IMR-90 (cell line): ENCODE results near the gene ITGAX. TPM values are rescaled to one million over a fixed set of nuclear protein-coding genes. Genes with fewer than 3 reads are reported as not detected.
A peak's percentile ranks its signal among the peaks of the same experiment; 100 is the strongest.

ENCODE experiments used
- ATAC-seq: fragments of 200-7000 bp; cut with Tn5 transposase; 2 replicates; pipeline ENCODE4 v1.9.1; 2020; ENCODE audit warnings: low read depth, mild to moderate bottlenecking, moderate library complexity
- BruUV-seq: library from RNA; stranded (reverse); fragments of 400-500 nt; replicated peaks from 2 replicates; lab custom pipeline; 2021; lab: Mats Ljungman, UMichigan
- CTCF ChIA-PET: fragments of 300-600 bp; formaldehyde crosslinking; extraction: SDS; loops from one replicate; lab custom pipeline; 2021; ENCODE audit warnings: antibody characterized with exemption; lab: Yijun Ruan, JAX
- POLR2A ChIA-PET: fragments of 300-600 bp; sonication (Branson Sonifier 250); formaldehyde crosslinking; loops from one replicate; lab custom pipeline; 2022; ENCODE audit warnings: antibody characterized with exemption; ENCODE audit not compliant: unreplicated experiment; lab: Charles Lee
- DNase-seq: peaks from one replicate; pipeline ENCODE4 v3.0.0; 2013
- H2AFZ ChIP-seq: replicated peaks from 2 replicates; pipeline ENCODE3; 2013; ENCODE audit warnings: low read length, mild to moderate bottlenecking; ENCODE audit not compliant: poor library complexity
- H2AK5ac ChIP-seq: 2 replicates; pipeline ENCODE4 v1.6.1; 2013; ENCODE audit warnings: low read depth, low read length, inconsistent platforms
- H2AK9ac ChIP-seq: replicated peaks from 2 replicates; pipeline ENCODE3; 2013; ENCODE audit warnings: mild to moderate bottlenecking, low read depth, low read length, moderate library complexity; ENCODE audit not compliant: poor library complexity
- H2BK120ac ChIP-seq: 2 replicates; pipeline ENCODE4 v1.6.1; 2013; ENCODE audit warnings: low read depth, low read length, inconsistent platforms
- H2BK15ac ChIP-seq: 3 replicates; pipeline ENCODE4 v1.6.1; 2013; ENCODE audit warnings: low read depth, low read length, inconsistent platforms
- H2BK20ac ChIP-seq: 2 replicates; pipeline ENCODE4 v1.6.1; 2013; ENCODE audit warnings: low read depth, mild to moderate bottlenecking, inconsistent platforms, low read length, moderate library complexity
- H2BK5ac ChIP-seq: 2 replicates; pipeline ENCODE4 v1.6.1; 2013; ENCODE audit warnings: mild to moderate bottlenecking, low read depth, low read length, inconsistent platforms; ENCODE audit not compliant: poor library complexity, severe bottlenecking
- H3K14ac ChIP-seq: replicated peaks from 2 replicates; pipeline ENCODE4 v1.6.1; 2013; ENCODE audit warnings: low read depth, low read length, inconsistent platforms
- H3K18ac ChIP-seq: 2 replicates; pipeline ENCODE4 v1.6.1; 2013; ENCODE audit warnings: low read depth, low read length, control low read depth
- H3K23ac ChIP-seq: 2 replicates; pipeline ENCODE4 v1.6.1; 2013; ENCODE audit warnings: low read depth, low read length, inconsistent platforms
- H3K27ac ChIP-seq: 2 replicates; pipeline ENCODE4 v1.5.1; 2013; ENCODE audit warnings: mild to moderate bottlenecking, control low read depth, low read length; ENCODE audit not compliant: insufficient read depth
- H3K27me3 ChIP-seq: 2 replicates; pipeline ENCODE4 v1.6.1; 2013; ENCODE audit warnings: low read length; ENCODE audit not compliant: control insufficient read depth, insufficient read depth
- H3K36me3 ChIP-seq: 2 replicates; pipeline ENCODE4 v1.6.1; 2013; ENCODE audit warnings: low read length, mixed read lengths; ENCODE audit not compliant: control insufficient read depth, insufficient read depth
- H3K4ac ChIP-seq: 2 replicates; pipeline ENCODE4 v1.6.1; 2013; ENCODE audit warnings: low read depth, low read length, inconsistent platforms
- H3K4me1 ChIP-seq: 2 replicates; pipeline ENCODE4 v1.6.1; 2013; ENCODE audit warnings: low read length, mixed read lengths; ENCODE audit not compliant: control insufficient read depth, insufficient read depth
- H3K4me2 ChIP-seq: 2 replicates; pipeline ENCODE4 v1.6.1; 2013; ENCODE audit warnings: low read depth, mild to moderate bottlenecking, control low read depth, low read length, moderate library complexity
- H3K4me3 ChIP-seq: 2 replicates; pipeline ENCODE4 v1.5.1; 2013; ENCODE audit warnings: low read depth, mild to moderate bottlenecking, control low read depth, low read length, moderate library complexity; ENCODE audit not compliant: insufficient read depth
- H3K56ac ChIP-seq: 2 replicates; pipeline ENCODE4 v1.6.1; 2013; ENCODE audit warnings: low read length, inconsistent platforms; ENCODE audit not compliant: insufficient read depth; ENCODE audit errors: extremely low read depth
- H3K79me1 ChIP-seq, 2 experiments: 2 replicates each; pipeline ENCODE4 v1.6.1; 2013; ENCODE audit warnings: low read length in 2 of 2, inconsistent platforms in 1 of 2, low read depth in 1 of 2
- H3K9ac ChIP-seq: 2 replicates; pipeline ENCODE4 v1.6.1; 2013; ENCODE audit warnings: low read depth, low read length, control low read depth
- H3K9me1 ChIP-seq: 2 replicates; pipeline ENCODE4 v1.6.1; 2013; ENCODE audit warnings: low read length, inconsistent platforms; ENCODE audit not compliant: insufficient read depth
- H3K9me3 ChIP-seq: 2 replicates; pipeline ENCODE4 v1.6.1; 2013; ENCODE audit warnings: low read length; ENCODE audit not compliant: control insufficient read depth, insufficient read depth
- H4K20me1 ChIP-seq: 2 replicates; pipeline ENCODE4 v1.6.1; 2013; ENCODE audit warnings: low read length, inconsistent platforms; ENCODE audit not compliant: insufficient read depth
- H4K5ac ChIP-seq: 2 replicates; pipeline ENCODE4 v1.6.1; 2013; ENCODE audit warnings: mild to moderate bottlenecking, low read depth, low read length, control low read depth
- H4K8ac ChIP-seq, 2 experiments: 2 replicates each; pipeline ENCODE4 v1.6.1; 2013; ENCODE audit warnings: low read depth in 2 of 2, low read length in 2 of 2, control low read depth in 1 of 2, inconsistent platforms in 1 of 2
- H4K91ac ChIP-seq: 2 replicates; pipeline ENCODE4 v1.6.1; 2013; ENCODE audit warnings: low read depth, low read length, inconsistent platforms; ENCODE audit not compliant: insufficient read depth
- BHLHE40 ChIP-seq: fragments of 150-350 bp; IDR thresholded peaks from 2 replicates; pipeline ENCODE4 v1.6.1; 2016; ENCODE audit warnings: mild to moderate bottlenecking, low read depth, low read length
- CEBPB ChIP-seq: IDR thresholded peaks from 2 replicates; pipeline ENCODE4 v1.6.1; 2012; ENCODE audit warnings: low read depth, low read length, improper control_type of control experiment
- CHD1 ChIP-seq: IDR thresholded peaks from 2 replicates; pipeline ENCODE4 v1.6.1; 2012; ENCODE audit warnings: low read depth, low read length, improper control_type of control experiment
- CTCF ChIP-seq: conservative IDR thresholded peaks from 2 replicates; pipeline ENCODE4 v1.5.1; 2012; ENCODE audit warnings: mild to moderate bottlenecking, low read depth, low read length, improper control_type of control experiment
- ELK1 ChIP-seq: fragments of 150-350 bp; IDR thresholded peaks from 2 replicates; pipeline ENCODE4 v1.6.1; 2016; ENCODE audit warnings: low read depth, mild to moderate bottlenecking, low read length, moderate library complexity, borderline replicate concordance
- MAFK ChIP-seq: IDR thresholded peaks from 2 replicates; pipeline ENCODE4 v1.6.1; 2012; ENCODE audit warnings: low read depth, low read length, improper control_type of control experiment
- MAZ ChIP-seq: IDR thresholded peaks from 2 replicates; pipeline ENCODE4 v1.6.1; 2012; ENCODE audit warnings: low read depth, mild to moderate bottlenecking, low read length, improper control_type of control experiment, moderate library complexity, borderline replicate concordance
- NFE2L2 ChIP-seq: fragments of 150-350 bp; IDR thresholded peaks from 2 replicates; pipeline ENCODE4 v1.6.1; 2016; ENCODE audit warnings: low read depth, mild to moderate bottlenecking, low read length
- RAD21 ChIP-seq: IDR thresholded peaks from 2 replicates; pipeline ENCODE4 v1.6.1; 2012; ENCODE audit warnings: low read length, improper control_type of control experiment
- RCOR1 ChIP-seq: IDR thresholded peaks from 2 replicates; pipeline ENCODE4 v1.6.1; 2012; ENCODE audit warnings: mild to moderate bottlenecking, low read length, improper control_type of control experiment; ENCODE audit not compliant: insufficient replicate concordance
- RFX5 ChIP-seq: IDR thresholded peaks from 2 replicates; pipeline ENCODE4 v1.8.0; 2012; ENCODE audit warnings: low read depth, mild to moderate bottlenecking, low read length, moderate library complexity
- WGBS, 2 experiments: methylation state at CpG; one replicate each; pipeline versions ENCODE4 v1.1.5 to v1.1.7; 2013; ENCODE audit warnings: missing lambda C conversion rate in 2 of 2; ENCODE audit not compliant: insufficient read length in 1 of 2; ENCODE audit errors: extremely low coverage in 2 of 2; 5-methylcytosine and 5-hydroxymethylcytosine counted together
- dilution Hi-C: fragments of 300-500 bp; cut with HindIII; formaldehyde crosslinking; loops from one replicate; pipeline ENCODE4 v1.14.3; 2018; ENCODE audit warnings: low sequenced_read_pairs; ENCODE audit not compliant: unreplicated experiment
- in situ Hi-C: fragments of 300-500 bp; cut with MboI; formaldehyde crosslinking; loops from 3 replicates; pipeline ENCODE4 v1.14.3; 2019; ENCODE audit warnings: low sequenced_read_pairs, inconsistent platforms, mixed read lengths
- intact Hi-C: fragments of 100-400 bp; cut with micrococcal nuclease; formaldehyde crosslinking; loops from 2 replicates; pipeline ENCODE4 v1.10.0; 2022
- polyA plus RNA-seq, 3 experiments: library from polyadenylated mRNA; depleted of rRNA; stranded (reverse); fragments of >200 nt; gene quantifications; 2 replicates each; pipeline ENCODE4 v1.2.3, GENCODE V29; 2012; ENCODE audit warnings: low replicate concordance in 1 of 3
- total RNA-seq: library from RNA; depleted of rRNA; stranded (reverse); fragments of >200 nt; gene quantifications from 2 replicates; pipeline ENCODE4 v1.2.3, GENCODE V29; 2012

The ITGAX gene
- total and polyA plus RNA-seq, 2 of the 4 experiments (the other 2 are of a cell fraction): 0.09 to 0.18 TPM

- Histone ChIP-seq H2AFZ (no peak overlapping the region), H3K4me2 (no peak overlapping the region), H2BK5ac (no peak overlapping the region), H2BK20ac (no peak overlapping the region), H4K5ac (no peak overlapping the region), H3K14ac (no peak overlapping the region), H3K79me1 (no peaks in the 10 kb centered on the region), H3K23ac (no peak overlapping the region), H3K27ac (no peak overlapping the region), H3K4me1 (no peaks in the 10 kb centered on the region), H4K20me1 (no peaks in the 10 kb centered on the region), H2BK120ac (no peak overlapping the region), H3K4ac (no peak overlapping the region), H3K56ac (no peak overlapping the region), H3K27me3 (no peaks in the 10 kb centered on the region; the same call in 1 of the 2 replicates), H3K18ac (no peak overlapping the region), H3K36me3 (no peaks in the 10 kb centered on the region), H2AK5ac (no peak overlapping the region), H3K9ac (no peak overlapping the region), H2AK9ac (peak overlapping the region; percentile 42), H2BK15ac (no peak overlapping the region), H3K9me1 (no peaks in the 10 kb centered on the region), H4K91ac (no peak overlapping the region), H3K9me3 (no peaks in the 10 kb centered on the region; the same call in 1 of the 2 replicates), H3K4me3 (no peak overlapping the region), H4K8ac (no peak overlapping the region)
- ChIA-PET POLR2A (no interaction called here), CTCF (no interaction called here)
- intact Hi-C loops (no loop called here), dilution Hi-C loops (no loop called here), in situ Hi-C loops (no loop called here)
- 20% methylated on average over 1 of the region's 11 CpGs; no CpG with 5 or more reads in 1 of the 2 experiments for WGBS, 2 experiments
- ATAC-seq: no peak
- DNase-seq: no peak
- BruUV-seq: no TSS peak
- TF ChIP-seq CHD1 (no peak), BHLHE40 (no peak), CEBPB (no peak), ELK1 (no peak), MAZ (no peak), RCOR1 (no peak), NFE2L2 (no peak), CTCF (no peak), RAD21 (no peak), RFX5 (no peak), MAFK (no peak)
These were observed 46.5 kb downstream of the ITGAX start for GRCh38 chr16:31401436-31401835.
